Peyer's patch (tissue), 4 donors: ENCODE results near the gene YDJC.
"Not testable (repeated sequence)": the region's sequence is repeated elsewhere in the genome, so short reads cannot be mapped to it uniquely, and the experiment has no call there.

Experiments
- POLR2A ChIP-seq, 2 donors: fragments of 450-650 bp; IDR thresholded peaks; one replicate each; pipeline ENCODE4 v1.5.1; 2017; ENCODE audit warnings: antibody characterized with exemption in 2 of 2, mild to moderate bottlenecking in 2 of 2, moderate library complexity in 2 of 2
- TF ChIP-seq, protein P1 (sequence below), 6 experiments: fragments of 450-650 bp in 4 of 6; fragments of 200-600 bp in 2 of 6; sonication (generic) in 1 of 6; IDR thresholded peaks; one replicate each; pipeline ENCODE4 v1.5.1; 2017 to 2019; ENCODE audit warnings: antibody characterized with exemption in 6 of 6, mild to moderate bottlenecking in 3 of 6, moderate library complexity in 1 of 6

DNA sequence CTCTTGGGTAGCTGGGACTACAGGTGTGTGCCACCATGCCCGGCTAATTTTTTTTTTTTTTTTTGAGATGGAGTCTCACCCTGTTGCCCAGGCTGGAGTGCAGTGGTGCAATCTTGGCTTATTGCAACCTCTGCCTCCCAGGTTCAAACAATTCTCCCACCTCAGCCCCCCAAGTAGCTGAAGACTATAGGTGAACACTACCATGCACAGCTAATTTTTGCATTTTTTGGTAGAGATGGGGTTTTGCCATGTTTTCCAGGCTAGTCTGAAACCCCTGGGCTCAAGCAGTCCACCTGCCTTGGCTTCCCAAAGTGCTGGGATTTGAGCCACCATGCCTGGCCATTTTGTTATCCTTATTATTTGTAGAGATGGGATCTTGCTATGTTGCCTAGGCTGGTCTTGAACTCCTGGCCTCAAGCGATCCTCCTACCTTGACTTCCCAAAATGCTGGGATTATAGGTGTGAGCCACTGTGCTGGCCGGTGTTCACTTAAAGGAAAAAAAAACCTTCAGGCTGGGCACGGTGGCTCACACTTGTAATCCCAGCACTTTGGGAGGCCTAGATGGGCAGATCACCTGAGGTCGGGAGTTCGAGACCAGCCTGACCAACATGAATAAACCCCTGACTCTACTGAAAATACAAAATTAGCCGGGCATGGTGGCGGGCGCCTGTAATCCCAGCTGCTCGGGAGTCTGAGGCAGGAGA, 48.7 kb downstream of the YDJC start:
- TF ChIP-seq, protein P1, sequence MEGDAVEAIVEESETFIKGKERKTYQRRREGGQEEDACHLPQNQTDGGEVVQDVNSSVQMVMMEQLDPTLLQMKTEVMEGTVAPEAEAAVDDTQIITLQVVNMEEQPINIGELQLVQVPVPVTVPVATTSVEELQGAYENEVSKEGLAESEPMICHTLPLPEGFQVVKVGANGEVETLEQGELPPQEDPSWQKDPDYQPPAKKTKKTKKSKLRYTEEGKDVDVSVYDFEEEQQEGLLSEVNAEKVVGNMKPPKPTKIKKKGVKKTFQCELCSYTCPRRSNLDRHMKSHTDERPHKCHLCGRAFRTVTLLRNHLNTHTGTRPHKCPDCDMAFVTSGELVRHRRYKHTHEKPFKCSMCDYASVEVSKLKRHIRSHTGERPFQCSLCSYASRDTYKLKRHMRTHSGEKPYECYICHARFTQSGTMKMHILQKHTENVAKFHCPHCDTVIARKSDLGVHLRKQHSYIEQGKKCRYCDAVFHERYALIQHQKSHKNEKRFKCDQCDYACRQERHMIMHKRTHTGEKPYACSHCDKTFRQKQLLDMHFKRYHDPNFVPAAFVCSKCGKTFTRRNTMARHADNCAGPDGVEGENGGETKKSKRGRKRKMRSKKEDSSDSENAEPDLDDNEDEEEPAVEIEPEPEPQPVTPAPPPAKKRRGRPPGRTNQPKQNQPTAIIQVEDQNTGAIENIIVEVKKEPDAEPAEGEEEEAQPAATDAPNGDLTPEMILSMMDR (IDR thresholded peaks at IDR 0.05), result not testable (repeated sequence)
- TF ChIP-seq POLR2A (IDR thresholded peaks at IDR 0.05), result not testable (repeated sequence)
